Neural progenitor cell (in vitro differentiated cells): ENCODE data around the gene ZBTB9.

Source experiments
- CTCF ChIP-seq: fragments of 200-600 bp; sonication (generic); IDR thresholded peaks from 2 replicates; pipeline ENCODE4 v1.5.1; 2017; ENCODE audit warnings: antibody characterized with exemption, mild to moderate bottlenecking
- EZH2phosphoT487 ChIP-seq: fragments of 200-600 bp; sonication (generic); IDR thresholded peaks from 2 replicates; pipeline ENCODE4 v1.6.1; 2017; ENCODE audit warnings: antibody characterized with exemption

- peak; percentile 38 for TF ChIP-seq CTCF
- TF ChIP-seq EZH2phosphoT487, result no peak
Observed at GRCh38 chr6:33492093-33492492, 37.7 kb downstream of the ZBTB9 start.
